ENCODE results near the gene SUGCT. TPM values are rescaled to one million over a fixed set of nuclear protein-coding genes. Genes with fewer than 3 reads are reported as not detected.
"Not testable (repeated sequence)": the region's sequence is repeated elsewhere in the genome, so short reads cannot be mapped to it uniquely, and the experiment has no call there.

The SUGCT gene
- total RNA-seq, 2 donors from 2014 or later: 10.3 to 18.6 TPM

DNA sequence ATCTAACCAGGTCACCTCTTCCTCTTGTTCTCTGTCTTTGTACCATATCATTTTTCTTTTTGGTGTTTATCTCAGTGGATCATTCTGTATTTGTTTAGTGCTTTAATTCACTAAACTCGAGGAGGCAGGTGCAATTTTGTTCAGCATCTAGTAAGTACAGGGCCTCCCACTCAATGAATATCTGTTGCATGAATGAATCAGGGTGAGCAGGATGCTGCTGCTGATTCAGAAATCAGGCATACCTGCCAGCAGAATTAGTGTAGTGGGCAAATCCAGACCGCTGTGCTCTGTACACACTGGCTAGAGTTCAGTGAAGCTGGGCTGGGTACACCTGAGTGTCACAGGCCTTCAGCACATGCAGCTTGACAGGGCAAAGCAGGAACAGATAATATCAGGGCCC is 511.9 kb downstream of the SUGCT start:
- no peak for DNase-seq
- intact Hi-C loops (cut with DNase I, micrococcal nuclease): no loop called here

DNA sequence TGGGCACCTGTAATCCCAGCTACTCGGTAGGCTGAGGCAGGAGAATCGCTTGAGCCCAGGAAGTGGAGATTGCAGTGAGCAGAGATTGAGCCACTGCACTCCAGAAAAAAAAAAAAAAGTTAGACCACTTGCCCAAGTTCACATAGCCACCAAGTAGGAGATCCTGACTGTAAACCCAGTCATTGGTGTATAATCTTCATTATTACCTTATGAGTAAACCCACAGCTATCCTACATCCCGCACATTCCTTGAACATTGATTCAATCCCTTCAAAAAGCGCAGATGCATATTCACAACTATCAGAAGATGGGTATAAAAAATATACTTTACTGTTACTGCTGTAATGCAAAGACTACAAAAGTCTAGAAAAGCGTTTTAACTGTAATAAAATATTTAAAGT is 512.9 kb downstream of the SUGCT start:
- ATAC-seq (no peak), DNase-seq (no peak)
- intact Hi-C loops (cut with DNase I, micrococcal nuclease): no loop called here

More for the DNA sequence above, 511.9 kb downstream of the SUGCT start:
- no peak for ATAC-seq

DNA sequence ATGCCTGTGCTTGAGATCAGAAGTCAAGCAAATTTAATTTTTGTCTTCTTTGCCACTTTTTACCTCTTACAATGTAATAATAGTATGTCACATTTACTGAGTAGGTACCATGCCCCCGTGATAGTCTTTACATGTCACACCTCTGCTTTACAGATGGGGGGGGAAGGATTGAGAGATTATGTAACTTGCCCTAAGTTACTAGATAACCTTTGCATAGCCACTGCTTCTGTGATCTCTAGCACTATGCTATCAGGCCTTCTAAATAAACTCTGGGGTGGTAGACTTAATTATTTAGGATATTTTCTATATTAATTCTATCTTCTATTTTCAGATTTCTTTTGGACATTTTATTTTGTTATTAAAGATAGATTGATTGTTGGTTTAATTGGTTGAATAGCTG is 514.4 kb downstream of the SUGCT start:
- no peak for DNase-seq
- ATAC-seq: no peak
- intact Hi-C loops (cut with DNase I, micrococcal nuclease): no loop called here

DNA sequence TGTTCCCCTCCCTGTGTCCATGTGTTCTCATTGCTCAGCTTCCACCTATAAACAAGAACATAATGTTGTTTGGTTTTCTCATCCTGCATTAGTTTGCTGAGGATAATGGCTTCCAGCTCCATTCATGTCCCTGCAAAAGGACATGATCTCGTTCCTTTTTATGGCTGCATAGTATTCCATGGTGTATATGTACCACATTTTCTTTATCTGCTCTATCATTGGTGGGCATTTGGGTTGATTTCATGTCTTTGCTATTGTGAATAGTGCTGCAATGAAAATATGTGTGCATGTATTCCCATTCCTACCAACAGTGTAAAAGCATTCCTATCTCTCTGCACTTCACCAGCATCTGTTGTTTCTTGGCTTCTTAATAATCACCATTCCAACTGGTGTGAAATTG is 516.1 kb downstream of the SUGCT start:
- intact Hi-C loops (cut with DNase I, micrococcal nuclease); DNase-seq; ATAC-seq: not testable (repeated sequence)

DNA sequence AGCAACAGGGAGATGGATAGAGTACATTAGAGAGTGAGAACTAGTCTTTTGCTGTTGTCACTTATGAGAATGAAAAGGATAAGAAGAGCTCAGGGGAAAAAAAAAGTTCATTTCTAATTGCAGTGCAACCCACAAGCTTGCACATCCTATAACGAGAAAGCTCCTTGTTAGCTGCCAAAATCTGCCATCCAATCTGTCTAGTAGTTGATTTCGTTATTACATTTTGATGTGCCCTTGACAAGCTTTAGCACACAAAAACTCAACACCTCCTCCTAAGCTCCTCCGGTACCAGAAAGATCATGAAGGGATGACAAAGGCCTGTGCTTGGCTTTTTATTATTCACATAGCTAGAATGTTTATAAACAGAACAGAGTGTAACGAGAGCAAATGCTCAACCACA is 519.4 kb downstream of the SUGCT start:
- ATAC-seq (no peak), DNase-seq (no peak)
- intact Hi-C loops (cut with DNase I, micrococcal nuclease): no loop called here

DNA sequence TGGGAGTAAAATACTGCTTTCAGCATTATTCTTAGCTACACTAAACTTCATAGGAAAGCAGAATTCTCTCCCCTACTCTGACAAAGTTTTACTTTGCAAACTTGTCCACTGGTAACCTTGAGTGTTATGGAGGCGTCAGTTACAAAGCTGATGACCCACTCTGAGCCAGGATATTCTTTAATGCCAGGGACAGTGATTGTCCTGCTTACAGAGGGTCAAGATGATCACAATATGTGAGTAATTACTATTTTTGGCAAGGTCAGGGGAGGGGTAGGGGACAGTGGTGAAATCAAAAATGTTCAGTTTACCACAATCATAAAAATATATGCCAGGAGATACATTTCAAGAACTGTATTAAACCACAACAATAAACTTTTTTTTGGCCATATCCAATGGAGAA is 520.6 kb downstream of the SUGCT start:
- ATAC-seq (no peak), DNase-seq (no peak)
- intact Hi-C loops (cut with DNase I, micrococcal nuclease): no loop called here

DNA sequence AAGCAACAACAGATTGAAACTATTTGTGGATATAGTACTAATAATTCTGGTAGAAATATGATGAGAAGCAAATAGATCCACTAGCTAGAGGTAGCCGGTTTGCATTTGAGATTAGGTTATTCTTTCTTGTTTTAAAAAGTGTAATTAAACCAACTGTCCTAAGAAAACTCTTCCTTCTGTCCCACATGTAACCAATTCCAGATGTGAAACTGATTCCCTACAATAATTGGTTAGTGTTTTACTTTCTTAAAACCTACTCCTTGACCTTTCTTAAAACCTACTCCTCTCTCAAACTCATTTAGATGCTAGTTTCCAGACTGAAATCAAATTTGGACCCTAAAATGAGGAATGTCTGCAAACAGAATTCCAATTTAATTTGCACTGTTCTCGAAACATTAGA is 521.5 kb downstream of the SUGCT start:
- no peak for DNase-seq
- intact Hi-C loops (cut with DNase I, micrococcal nuclease): no loop called here
- no peak for ATAC-seq

DNA sequence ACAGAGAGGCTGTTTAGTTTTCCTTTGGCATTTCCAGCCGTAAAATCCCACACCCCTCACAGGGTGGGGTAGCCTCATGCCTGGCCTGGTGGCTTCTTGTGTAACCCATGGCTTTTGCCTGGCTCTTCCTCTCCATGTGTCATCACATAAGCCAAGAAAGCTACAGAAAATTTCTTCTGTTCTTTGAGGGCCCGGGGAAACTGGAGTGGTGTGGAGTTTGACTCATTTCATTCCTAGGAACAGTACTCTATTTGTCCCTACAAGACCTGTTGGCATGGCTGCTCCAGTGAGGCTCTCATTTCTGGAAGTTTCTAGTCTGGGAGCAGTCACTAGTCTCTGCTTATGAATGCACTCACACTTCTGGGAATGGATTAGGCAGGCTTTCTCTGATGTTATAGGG is 523.9 kb downstream of the SUGCT start:
- ATAC-seq: no peak
- no peak for DNase-seq
- intact Hi-C loops (cut with DNase I, micrococcal nuclease): no loop called here

DNA sequence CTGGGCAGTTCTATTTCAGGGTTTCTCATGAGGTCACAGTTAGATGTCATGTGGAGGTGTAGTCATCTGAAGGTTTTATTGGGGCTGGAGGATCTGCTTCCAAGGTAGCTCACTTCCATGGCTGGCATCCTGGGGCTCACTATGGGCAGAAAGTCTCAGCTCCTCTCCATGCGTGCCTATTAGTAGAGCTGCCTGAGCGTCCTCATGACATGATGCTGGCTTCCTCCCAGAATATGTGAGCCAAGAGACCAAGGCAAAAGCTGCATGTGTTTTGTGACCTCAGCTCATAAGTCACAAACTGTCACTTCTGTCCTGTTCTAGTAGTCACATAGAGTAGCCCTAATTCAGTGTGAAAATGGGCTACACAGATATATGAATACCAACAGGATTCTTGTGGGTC is 524.4 kb downstream of the SUGCT start:
- intact Hi-C loops (cut with DNase I, micrococcal nuclease): no loop called here
- no peak for ATAC-seq

DNA sequence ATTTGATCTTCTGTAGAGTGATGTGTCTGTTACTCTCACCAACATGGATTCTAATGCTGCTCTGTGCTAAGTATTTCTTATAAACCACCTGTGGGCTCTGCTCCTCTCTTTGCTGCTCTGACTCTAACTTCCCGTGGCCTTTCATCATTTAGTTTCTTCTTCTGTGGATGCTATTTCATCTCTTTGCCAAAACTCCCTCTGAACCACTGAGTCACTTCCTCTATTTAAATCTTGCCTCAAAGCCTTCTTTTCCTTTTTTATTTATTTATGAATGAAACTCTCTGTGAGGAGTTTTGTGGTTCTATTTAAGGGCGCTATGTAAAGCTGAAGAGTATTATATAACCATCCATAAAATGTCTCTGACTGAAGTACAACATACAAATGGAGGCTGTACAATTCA is 538.5 kb downstream of the SUGCT start:
- intact Hi-C loops (cut with DNase I, micrococcal nuclease): no loop called here
- ATAC-seq (peak; percentile 92), DNase-seq (no peak)

More for the DNA sequence above, 524.4 kb downstream of the SUGCT start:
- DNase-seq: no peak

DNA sequence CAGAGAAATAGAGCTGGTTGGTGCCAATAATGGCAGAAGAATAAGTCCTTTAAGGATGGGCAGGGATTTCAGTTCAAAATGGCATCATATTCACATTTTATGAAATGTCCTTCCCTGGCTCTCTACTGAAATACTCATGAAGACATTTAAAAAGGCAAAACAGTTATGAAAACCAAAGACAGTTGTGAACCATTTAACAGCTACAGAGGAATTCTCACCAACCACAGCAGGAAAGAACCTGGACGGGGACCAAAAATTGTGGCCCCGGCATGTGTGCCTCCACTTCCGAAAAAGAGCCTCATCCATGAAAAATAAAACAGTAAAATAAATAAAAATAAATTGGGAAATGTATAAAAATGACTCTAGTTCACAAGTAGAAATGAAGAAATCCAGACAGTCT is 539.5 kb downstream of the SUGCT start:
- intact Hi-C loops (cut with DNase I, micrococcal nuclease): no loop called here
- DNase-seq (no peak), ATAC-seq (no peak)

DNA sequence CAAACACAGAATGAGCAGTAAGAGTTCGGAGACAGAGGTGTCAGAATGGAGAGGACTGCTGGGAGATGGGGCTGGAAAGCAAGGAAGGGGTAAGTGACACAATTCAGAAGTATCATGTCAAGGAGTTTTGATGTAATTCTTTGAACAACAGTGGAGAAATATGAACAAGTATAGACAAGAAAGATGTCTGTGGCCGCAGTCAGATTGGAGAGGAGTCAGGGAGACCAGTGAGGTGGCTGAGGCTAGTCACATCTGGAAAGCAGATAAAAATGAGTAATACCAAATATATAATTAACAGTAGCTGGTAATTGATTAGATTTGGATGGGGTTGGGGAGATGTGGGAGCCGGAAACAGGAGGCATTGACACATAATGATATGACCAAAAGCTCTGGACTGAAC is 540.9 kb downstream of the SUGCT start:
- intact Hi-C loops (cut with DNase I, micrococcal nuclease): no loop called here
- ATAC-seq (no peak), DNase-seq (no peak)

DNA sequence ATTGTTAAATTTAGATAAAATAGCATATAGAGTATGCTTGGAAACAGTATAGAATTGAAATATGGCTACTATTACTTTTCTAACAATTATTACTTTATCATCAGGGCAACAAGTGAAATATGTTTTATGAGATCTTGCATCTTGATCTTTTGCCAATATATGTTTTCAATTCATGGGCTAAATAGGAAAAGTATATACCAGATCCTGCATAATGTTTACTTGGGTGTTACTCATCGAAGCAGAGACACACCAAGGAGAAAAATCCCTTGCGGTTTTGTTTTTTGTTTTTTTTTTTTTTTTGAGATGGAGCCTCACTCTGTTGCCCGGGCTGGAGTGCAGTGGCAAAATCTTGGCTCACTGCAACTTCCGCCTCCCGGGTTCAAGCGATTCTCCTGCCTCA is 541.4 kb downstream of the SUGCT start:
- no peak for ATAC-seq
- intact Hi-C loops (cut with DNase I, micrococcal nuclease): no loop called here
- no peak for DNase-seq

DNA sequence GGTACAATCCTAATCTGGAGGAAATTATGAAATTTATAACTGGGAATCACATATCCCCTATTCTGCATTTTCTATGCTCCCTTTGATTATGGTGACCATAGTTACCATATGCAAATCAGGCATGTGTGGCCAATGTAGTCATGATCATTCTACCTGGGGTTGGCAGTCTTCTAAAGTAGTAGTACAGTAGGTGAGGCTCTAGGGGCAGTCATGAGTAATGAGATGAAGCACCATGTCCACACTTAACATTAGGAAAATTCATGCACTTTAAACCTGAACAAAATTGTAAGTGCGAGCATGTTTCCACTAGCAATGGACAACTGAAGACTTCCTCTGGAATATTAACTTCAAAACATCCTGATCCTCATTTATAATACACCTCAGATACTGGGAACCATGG is 545.9 kb downstream of the SUGCT start:
- ATAC-seq: peak; percentile 72
- intact Hi-C loops (cut with DNase I, micrococcal nuclease): no loop called here

DNA sequence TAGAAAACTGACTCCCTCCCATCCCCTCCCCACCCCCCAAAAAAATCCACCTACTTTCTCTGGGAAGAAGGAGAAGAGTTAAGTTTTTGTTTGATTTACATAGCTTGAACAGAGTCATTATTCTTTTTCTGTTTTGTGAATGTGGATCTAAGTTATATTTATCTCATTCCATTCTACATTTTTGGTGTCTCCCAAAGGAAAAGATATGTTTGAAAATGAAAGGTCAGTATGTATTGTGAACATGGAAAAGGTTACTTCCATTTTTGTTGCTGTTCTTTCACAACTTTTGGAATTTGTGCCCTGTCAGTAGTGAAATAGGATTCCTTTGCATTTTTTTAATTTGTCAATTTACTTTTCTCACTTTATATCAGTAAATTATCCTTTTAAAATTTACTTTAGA is 547.9 kb downstream of the SUGCT start:
- intact Hi-C loops (cut with DNase I, micrococcal nuclease): no loop called here
- DNase-seq (no peak), ATAC-seq (no peak)

More for the DNA sequence above, 545.9 kb downstream of the SUGCT start:
- DNase-seq: no peak

DNA sequence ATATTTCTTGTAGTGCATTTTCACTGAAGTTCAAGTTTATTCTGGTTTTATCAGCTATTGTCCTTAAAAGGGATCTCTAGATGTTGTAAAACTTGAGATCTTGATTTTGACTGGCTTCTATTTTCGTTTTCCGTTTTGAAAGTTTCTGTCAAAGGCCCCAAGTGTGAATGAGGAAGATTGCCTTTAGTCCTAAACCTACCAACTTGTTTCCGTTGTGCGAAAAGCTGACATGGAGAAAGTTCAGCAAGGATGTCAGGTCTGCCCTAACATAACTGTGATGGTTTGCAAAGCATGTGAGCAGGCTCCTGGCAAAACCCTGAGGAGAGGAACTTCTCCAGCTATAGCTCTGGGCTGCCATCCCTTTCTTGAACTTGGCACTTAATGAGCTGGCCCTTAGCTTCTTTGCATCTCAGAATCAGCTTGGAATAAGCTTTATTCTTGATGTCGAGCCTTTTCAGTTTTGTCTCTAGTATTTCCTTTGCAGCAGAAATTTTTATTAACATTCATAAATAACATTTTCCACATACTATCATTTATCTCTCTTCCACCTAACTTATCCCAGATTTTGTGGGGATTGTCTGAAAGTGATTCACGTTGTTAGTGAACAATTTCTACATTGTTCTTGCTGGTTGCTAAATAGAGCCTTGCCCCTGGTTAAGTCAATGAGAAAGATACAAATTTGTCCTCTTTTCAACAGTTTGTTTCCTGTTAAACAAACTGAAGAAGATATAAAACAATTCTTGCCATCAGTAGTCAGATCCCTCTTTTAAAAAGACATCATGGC is 559.4 kb downstream of the SUGCT start:
- intact Hi-C loops (cut with DNase I, micrococcal nuclease): no loop called here
- ATAC-seq: no peak
- DNase-seq: no peak

DNA sequence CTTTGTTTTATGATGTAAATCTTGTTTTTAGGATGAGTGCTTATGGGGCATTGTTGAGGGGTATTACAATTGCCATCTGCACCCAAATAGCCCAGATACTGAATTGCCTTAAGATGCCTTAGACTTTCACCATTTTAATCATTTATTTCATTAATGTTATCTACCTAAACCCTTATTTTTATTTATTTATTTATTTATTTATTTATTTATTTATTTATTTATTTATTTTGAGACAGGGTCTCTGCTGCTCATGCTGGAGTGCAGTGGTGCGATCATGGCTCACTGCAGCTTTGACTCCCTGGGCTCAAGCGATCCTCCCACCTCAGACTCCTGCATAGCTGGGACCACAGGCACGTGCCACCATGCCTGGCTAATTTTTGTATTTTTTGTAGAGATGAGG is 560.2 kb downstream of the SUGCT start:
- intact Hi-C loops (cut with DNase I, micrococcal nuclease): no loop called here
- DNase-seq (no peak), ATAC-seq (no peak)

DNA sequence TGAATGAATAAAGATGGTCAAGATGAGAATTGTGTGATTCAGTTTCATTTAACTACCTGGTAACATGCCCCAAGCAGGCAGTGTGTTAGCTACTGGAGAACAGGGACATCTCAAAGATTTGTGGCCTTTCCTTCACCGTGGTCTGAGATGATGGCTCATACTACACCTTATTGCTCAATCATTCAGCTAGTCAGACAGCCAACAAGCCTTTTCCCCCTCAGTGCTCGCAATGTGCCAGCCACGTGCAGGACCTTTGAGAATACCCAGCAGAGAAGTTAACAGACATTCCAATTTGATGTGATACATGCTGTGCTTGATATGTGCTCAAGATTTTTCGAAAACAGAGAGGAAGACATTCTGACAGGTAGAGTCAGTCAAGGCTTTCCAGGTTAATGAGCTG is 562.8 kb downstream of the SUGCT start:
- intact Hi-C loops (cut with DNase I, micrococcal nuclease): no loop called here
- ATAC-seq (no peak), DNase-seq (no peak)

DNA sequence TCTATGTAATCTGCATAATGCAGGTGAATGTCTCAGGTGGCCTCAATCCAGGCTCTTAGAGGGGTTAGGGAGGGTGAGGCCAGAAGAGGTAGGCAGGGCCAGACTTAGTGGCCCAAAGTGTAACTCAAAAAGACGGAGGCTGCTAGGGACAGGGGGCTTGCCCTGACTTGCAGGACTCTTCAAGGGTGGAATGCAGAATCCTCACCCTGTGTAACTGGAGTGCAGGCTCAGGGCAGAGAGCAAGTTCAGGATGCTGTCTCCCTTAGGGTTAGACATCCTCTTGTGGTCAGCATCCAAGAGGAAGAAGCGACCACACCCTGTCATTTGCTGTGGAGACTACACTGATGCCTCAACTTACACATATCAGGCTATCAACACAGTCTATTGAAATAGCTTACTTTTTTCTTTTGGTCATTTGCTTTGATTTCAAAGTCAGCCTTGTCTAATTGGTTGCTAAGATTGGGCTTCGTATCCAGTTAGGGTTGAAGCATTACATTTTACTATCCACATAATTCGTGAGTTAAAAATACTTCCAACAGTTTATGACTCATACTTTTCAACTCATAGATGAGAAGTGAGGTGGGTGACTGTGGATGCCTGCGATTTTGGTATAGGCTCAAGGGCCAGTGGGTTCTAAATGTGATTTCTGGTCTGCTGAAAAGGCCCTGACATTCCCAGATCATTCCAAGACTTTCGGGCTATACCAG is 563.6 kb downstream of the SUGCT start:
- ATAC-seq: no peak
- intact Hi-C loops (cut with DNase I, micrococcal nuclease): no loop called here
- DNase-seq: no peak

DNA sequence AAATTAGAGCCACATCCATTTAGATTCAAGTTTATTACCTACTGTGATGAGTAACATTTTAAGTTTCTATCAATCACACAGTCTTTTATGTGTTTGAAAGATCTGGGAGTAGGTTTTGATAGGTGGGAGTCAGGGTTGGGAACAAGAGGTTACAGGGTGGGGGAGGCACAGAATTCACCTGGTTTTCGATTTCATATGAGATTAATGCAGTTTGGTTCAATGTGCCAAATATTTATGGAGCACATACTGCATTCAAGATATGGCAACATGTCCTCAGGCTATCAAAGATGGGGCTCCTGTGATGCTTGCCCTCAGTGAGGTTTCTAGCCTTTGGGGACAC is 564.1 kb downstream of the SUGCT start:
- no peak for DNase-seq
- intact Hi-C loops (cut with DNase I, micrococcal nuclease): no loop called here
- no peak for ATAC-seq

Measured in left colon (tissue), 2 donors.